SIG-M5 treated with dmso at 0.1 percent for 504 hours (cell line): ENCODE results near the gene STON2.
"Not testable (repeated sequence)": the region's sequence is repeated elsewhere in the genome, so short reads cannot be mapped to it uniquely, and the experiment has no call there.

ENCODE experiments used
- DNase-seq: peaks from one replicate; lab custom pipeline; 2025; ENCODE audit not compliant: unreplicated experiment; lab: John Stamatoyannopoulos, UW

STON2 gene

DNA sequence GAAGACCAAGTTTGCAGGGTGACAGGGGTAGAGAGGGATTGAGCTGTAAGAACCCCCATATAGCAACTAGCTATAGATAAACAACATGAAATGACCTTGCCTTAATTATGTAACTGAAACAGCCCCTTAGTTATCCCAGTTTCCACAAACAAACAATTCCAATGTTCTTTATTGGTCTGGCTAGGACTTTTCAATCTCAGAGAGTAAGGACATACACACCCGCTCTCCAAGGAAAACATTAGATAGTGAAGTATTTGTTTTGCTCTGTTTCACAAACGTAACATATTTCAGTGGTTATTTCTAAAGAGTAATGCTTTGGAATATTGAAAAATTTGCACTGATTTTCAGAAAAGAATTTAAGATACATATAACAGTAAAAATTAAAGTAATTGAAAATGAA is 127.8 kb downstream of the STON2 start:
- no peak for DNase-seq

GRCh38 chr14:81269979-81270375 is 130.1 kb downstream of the STON2 start:
- no peak for DNase-seq

DNA sequence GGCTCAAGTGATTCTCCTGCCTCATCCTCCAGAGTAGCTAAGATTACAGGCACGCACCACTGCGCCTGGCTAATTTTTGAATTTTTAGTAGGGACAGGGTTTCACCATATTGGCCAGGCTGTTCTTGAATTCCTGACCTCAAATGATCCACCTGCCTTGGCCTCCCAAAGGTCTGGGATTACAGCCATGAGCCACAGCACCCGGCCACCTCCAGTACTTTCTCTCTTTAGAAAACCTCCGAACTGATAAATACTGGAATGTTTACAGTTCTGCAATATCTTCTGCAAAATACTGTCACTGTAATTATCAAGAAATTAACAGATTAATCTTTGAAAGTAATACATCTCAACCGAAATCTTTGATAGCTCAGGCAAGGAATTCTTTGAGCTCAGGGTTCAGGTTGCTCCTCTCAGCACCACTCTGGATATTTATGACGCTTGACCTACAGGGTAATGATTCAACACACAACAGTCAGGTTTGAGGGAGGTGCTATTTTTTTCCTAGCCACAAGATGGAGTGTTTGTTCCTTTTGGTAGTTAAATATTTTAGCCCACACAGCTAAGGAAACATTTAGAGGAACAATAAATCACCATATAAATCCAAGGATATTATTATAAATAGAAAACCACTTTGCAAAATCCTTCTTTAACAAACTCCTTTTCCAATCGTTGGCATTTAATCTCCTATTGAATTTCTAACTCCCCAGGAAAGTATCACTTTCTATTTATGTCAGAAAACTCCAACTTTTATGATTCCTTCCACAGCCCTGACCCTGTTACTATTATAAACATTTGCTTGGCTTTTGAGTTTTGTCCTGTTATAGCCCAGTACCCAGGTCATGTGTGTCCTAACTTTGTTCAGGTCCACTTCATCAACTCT is 130.8 kb downstream of the STON2 start:
- peak; percentile 77 for DNase-seq

DNA sequence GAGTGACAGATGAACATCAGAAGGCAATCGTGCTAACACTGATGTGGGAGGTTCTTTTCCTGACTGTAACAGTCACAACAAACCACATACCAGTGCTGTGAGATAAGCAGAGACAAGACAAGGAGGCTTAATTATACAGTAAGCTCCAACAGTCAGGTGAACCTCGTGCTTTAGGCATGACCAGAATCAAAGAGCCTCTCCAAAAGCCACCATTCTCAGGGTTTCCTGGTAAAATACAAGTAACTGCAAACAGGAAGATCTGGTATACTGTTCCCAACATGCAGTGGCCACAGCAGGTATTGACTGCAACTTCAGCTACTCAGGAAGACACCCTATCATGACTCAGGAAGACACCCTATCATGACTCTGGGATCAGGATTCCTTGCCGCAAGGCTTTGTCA is 132.1 kb downstream of the STON2 start:
- DNase-seq = peak; percentile 21

GRCh38 chr14:81265636-81266169 is 134.4 kb downstream of the STON2 start:
- DNase-seq = no peak

DNA sequence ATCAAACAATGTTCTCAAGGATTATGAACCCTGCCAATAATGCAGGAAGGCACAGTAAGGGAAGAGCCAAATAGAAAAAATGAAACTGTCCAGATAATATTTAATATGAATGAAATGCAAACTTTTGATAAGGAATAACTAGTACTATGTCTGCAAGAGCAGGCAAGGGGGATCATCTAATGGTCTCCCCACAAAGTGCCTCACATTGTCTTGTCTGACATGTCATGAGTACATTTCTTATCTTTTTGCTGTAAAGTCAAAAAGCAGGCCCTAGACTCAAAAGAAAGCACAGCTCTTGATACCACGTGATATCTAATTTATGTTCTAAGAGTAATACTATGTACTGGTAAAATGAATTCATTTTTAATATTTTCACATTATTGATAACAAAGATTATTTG is 135.5 kb downstream of the STON2 start:
- no peak for DNase-seq

DNA sequence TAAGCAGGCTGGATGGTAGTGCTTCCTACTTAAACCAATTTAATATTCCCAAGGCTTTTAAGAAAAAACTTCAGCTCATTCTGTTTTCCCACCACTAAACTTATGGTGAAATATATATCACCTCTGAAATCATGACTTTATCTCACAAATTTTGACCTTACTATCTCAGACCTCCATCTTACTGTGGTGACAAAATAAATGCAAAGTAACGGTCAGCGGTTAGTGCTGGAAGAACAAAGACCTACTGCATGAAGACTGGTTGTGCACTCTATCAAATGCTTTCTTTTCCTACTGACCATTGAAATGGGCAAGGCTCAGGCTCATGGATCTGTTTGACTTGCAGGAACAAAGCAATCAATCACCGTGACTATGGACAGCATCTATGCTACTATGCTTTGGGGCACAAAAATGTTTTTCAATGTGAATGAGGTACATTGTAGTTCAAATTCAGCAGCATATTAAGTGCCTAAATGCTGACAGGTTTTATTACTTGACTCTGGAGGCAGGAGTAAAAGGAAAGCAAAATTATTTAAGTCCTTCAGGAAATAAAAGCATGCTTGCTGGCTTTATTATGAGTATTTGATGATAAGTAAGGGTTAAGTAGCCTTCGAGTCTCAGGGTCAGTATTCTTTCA is 136.2 kb downstream of the STON2 start:
- DNase-seq = no peak

GRCh38 chr14:81261176-81261575 is 138.9 kb downstream of the STON2 start:
- no peak for DNase-seq

DNA sequence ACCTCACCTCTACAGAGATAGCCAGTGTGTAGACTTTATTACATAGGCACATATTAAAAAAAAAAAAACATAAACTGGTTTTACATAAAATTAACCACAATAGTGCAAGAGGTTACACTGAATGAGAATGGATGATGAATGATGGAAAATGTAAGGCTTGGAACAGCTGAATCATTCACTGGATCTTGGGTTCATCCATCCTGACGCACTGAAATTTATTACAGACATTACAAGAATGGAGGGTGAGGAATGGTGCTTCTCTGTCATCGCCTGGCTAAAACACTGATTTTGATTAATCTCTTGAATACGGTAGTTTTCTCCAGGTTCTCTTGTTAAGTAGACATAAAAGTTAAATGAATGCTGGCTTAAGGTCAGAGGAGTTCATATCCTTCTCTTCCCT is 139.4 kb downstream of the STON2 start:
- no peak for DNase-seq

- no peak for DNase-seq
Observed at GRCh38 chr14:81256289-81256960, 143.7 kb downstream of the STON2 start.

DNA sequence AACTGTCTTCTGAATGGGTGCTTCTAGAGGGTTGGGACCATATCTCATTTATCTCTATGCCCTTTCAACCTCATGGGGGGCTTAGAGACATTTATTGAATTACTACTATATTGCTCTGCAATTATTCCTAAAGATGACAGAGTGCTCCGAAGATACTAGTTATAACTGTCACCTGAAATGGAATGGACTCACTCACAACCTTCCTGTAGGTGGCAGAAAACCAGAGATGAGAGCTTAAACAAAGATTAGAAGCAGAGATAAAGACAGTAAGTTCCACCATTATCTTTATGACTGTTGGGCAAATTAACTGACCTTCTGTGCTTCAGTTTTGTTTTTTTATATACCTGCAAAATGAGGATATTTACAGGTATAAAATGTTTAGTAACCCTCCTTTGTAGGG is 147.8 kb downstream of the STON2 start:
- DNase-seq = no peak

- DNase-seq = no peak
Observed at GRCh38 chr14:81247271-81247766, 152.8 kb downstream of the STON2 start.

- no peak for DNase-seq
Observed at GRCh38 chr14:81246461-81247270, 153.5 kb downstream of the STON2 start.

DNA sequence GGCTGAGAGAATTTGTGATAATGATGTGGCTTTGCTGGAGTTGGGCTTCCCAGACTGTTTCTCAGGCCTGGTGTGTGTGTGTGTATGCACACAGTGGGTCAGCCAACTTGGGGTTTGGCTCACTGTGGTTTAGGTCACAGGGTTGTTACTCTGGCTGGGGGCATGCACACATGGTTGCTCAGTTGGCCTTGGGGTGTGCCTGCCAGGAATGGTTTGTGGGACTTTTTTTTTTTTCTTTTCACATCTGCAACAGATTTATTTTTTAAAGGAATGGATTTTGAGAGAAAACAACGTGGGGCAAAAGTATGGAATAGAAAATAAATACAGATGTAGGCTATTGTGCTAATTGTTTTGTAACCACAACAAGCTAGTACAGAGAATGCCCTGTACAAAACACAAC is 154.4 kb downstream of the STON2 start:
- DNase-seq = no peak

DNA sequence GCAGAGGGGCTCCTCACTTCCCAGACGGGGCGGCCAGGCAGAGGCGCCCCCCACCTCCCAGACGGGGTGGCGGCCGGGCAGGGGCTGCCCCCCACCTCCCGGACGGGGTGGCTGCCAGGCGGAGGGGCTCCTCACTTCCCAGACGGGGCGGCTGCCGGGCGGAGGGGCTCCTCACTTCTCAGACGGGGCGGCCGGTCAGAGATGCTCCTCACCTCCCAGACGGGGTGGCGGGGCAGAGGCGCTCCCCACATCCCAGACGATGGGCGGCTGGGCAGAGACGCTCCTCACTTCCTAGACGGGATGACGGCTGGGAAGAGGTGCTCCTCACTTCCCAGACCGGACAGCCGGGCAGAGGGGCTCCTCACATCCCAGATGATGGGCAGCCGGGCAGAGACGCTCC is 155.7 kb downstream of the STON2 start:
- not testable (repeated sequence) for DNase-seq

- no peak for DNase-seq
Observed at GRCh38 chr14:81243499-81243898, 156.6 kb downstream of the STON2 start.

DNA sequence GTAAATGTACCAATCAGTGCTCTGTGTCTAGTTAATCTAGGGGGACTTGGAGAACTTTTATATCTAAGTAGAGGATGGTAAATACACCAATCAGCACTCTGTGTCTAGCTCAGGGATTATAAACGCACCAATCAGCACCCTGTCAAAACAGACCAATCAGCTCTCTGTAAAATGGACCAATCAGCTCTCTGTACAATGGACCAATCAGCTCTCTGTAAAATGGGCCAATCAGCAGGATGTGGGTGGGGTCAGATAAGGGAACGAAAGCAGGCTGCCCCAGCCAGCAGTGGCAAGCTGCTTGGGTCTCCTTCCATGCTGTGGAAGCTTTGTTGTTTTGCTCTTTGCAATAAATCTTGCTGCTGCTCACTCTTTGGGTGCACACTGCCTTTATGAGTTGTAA is 163.3 kb downstream of the STON2 start:
- DNase-seq = not testable (repeated sequence)

- DNase-seq = no peak
Observed at GRCh38 chr14:81236138-81236537, 164.0 kb downstream of the STON2 start.

GRCh38 chr14:81235096-81235495 is 165.0 kb downstream of the STON2 start:
- DNase-seq = no peak

GRCh38 chr14:81234278-81234677 is 165.8 kb downstream of the STON2 start:
- DNase-seq = no peak

DNA sequence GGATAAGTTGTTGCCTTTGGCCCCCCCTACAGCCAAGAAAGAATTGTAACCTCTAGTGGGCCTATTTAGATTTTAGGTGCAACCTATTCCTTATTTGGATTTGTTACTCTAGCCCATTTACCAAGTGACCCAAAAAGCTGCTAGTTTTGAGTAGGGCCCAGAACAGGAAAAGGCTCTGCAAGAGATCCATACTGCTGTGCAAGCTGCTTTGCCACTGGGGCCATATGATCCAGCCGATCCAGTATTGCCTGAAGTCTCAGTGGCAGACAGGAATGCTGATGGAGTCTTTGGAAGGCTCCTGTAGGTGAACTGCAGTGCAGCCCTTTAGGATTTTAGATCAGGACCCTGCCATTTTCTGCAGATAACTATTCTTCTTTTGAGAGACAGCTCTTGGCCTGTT is 166.5 kb downstream of the STON2 start:
- no peak for DNase-seq
